ENCODE results near the gene PRR22. TPM values are rescaled to one million over a fixed set of nuclear protein-coding genes. Genes with fewer than 3 reads are reported as not detected.

PRR22 gene
- polyA plus RNA-seq, 1 experiment, result 0.16 TPM

DNA sequence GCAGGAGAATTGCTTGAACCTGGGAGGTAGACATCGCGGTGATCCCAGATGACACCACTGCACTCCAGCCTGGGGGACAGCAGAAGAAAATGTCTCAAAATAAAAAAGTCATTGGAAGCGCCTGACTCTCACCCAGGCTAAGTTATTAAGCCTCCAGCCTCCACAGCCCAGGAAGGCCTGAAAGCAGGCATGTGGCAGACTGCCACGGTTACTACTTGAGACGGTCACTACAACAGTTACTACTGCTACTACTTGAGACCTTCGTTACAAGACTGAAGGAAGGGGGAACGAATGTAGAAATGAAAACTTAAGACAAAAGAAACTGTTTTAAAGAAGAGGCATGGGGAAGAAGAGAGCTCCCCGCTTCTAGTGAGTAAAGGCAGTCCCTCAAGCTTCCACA lies 9.6 kb downstream of the PRR22 start:
- TF ChIP-seq, protein P1, sequence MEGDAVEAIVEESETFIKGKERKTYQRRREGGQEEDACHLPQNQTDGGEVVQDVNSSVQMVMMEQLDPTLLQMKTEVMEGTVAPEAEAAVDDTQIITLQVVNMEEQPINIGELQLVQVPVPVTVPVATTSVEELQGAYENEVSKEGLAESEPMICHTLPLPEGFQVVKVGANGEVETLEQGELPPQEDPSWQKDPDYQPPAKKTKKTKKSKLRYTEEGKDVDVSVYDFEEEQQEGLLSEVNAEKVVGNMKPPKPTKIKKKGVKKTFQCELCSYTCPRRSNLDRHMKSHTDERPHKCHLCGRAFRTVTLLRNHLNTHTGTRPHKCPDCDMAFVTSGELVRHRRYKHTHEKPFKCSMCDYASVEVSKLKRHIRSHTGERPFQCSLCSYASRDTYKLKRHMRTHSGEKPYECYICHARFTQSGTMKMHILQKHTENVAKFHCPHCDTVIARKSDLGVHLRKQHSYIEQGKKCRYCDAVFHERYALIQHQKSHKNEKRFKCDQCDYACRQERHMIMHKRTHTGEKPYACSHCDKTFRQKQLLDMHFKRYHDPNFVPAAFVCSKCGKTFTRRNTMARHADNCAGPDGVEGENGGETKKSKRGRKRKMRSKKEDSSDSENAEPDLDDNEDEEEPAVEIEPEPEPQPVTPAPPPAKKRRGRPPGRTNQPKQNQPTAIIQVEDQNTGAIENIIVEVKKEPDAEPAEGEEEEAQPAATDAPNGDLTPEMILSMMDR (IDR thresholded peaks at IDR 0.05; ENCODE audit: low read depth, low read length), result no peak
- Histone ChIP-seq H3K27ac (ENCODE audit: low read depth, low read length) (no peak overlapping the region), H3K9me3 (ENCODE audit: control insufficient read depth, insufficient read depth, low read length) (no peaks in the 10 kb centered on the region; the same call in 1 of the 2 replicates), H3K27me3 (ENCODE audit: control insufficient read depth, insufficient read depth, low read length) (peaks cover 4% of the 10 kb centered on the region), H3K4me3 (ENCODE audit: low read depth, low read length) (no peak overlapping the region)
- ChIA-PET POLR2A (interaction anchor here (0.6 kb wide), 1 partner anchor 55 kb away, joined by 5 read pairs; the partner anchor contains the start of genes CATSPERD and LONP1), CTCF (interaction anchor here (1.0 to 2.3 kb wide), 3 partner anchors 19 to 29 kb away, joined by 3 to 29 read pairs (median 10); no protein-coding TSS in a partner anchor)
- no peak for DNase-seq (ENCODE audit: low read depth, low spot score)

DNA sequence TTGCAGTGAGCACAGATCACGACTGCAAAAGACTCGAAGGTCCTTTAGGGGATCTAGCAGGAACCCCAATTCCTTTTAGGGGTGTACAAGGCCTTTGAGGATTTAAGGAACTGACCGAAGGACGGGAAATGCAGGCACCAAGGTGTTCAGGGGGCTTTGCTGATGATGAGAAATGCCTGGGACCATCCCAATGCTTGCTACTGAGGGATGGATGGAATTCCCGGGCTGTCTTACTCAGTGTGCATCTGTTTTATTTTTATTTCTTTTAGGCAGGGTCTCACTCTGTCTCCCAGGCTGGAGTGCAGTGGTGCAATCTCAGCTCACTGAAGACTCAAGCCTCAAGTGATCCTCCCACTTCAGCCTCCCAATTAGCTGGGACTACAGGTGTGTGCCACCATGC lies 11.3 kb downstream of the PRR22 start:
- POLR2A ChIA-PET, result no interaction called here
- H3K27ac ChIP-seq (ENCODE audit: low read depth, low read length), result no peak overlapping the region
- CTCF ChIA-PET, result interaction anchor here (0.6 to 2.3 kb wide), 6 partner anchors 10 to 274 kb away, joined by 3 to 29 read pairs (median 6); partner anchors contain the start of gene PRR22
- H3K27me3 ChIP-seq (ENCODE audit: control insufficient read depth, insufficient read depth, low read length), result peaks cover 4% of the 10 kb centered on the region
- TF ChIP-seq, protein P1 (IDR thresholded peaks at IDR 0.05; ENCODE audit: low read depth, low read length), result no peak
- H3K4me3 ChIP-seq (ENCODE audit: low read depth, low read length), result no peak overlapping the region
- DNase-seq (ENCODE audit: low read depth, low spot score), result no peak
- no peaks in the 10 kb centered on the region; the same call in 1 of the 2 replicates for H3K9me3 ChIP-seq (ENCODE audit: control insufficient read depth, insufficient read depth, low read length)

DNA sequence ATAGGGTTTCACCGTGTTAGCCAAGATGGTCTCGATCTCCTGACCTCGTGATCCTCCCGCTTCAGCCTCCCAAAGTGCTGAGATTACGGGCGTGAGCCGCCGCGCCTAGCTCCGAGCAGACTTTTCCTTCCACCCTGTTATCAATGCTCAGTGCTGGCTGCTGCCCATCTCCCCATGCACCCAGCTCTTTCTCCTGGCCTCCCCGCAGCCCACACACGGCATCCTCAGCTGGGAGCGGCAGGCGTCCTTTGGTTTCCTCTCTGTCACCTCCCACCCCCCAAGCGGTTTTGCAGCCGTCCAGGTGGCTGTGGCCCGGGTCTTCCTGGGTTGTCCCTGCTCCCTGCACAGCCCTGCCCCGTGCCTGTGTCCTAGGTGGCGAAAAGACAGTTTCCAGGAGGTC lies 12.1 kb downstream of the PRR22 start:
- no peaks in the 10 kb centered on the region; the same call in 1 of the 2 replicates for H3K9me3 ChIP-seq (ENCODE audit: control insufficient read depth, insufficient read depth, low read length)
- H3K27me3 ChIP-seq (ENCODE audit: control insufficient read depth, insufficient read depth, low read length), result peaks cover 4% of the 10 kb centered on the region
- CTCF ChIA-PET, result interaction anchor here (0.7 to 0.9 kb wide), 2 partner anchors 212 to 275 kb away, joined by 3 to 10 read pairs; no protein-coding TSS in a partner anchor
- H3K4me3 ChIP-seq (ENCODE audit: low read depth, low read length), result no peak overlapping the region
- no peak for DNase-seq (ENCODE audit: low read depth, low spot score)
- no peak overlapping the region for H3K27ac ChIP-seq (ENCODE audit: low read depth, low read length)
- POLR2A ChIA-PET, result no interaction called here
- TF ChIP-seq, protein P1 (IDR thresholded peaks at IDR 0.05; ENCODE audit: low read depth, low read length), result no peak

DNA sequence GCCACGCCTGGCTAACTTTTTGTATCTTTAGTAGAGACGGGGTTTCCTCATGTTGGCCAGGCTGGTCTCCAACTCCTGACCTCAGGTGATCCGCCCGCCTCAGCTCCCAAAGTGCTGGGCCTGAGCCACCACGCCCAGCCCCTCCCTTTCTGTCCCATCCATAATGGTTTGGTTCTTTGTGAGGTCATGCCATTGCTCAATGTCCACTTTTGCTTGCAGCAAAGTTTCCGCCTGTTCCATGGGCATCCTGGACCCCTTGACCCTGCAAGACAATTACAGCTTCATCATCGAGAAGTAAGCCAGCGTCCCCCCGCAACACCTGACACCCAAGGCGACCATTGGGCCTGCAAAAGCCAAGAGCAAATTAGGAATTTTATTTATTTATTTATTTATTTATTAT lies 16.6 kb downstream of the PRR22 start:
- H3K9me3 ChIP-seq (ENCODE audit: control insufficient read depth, insufficient read depth, low read length), result no peaks in the 10 kb centered on the region; the same call in 1 of the 2 replicates
- CTCF ChIA-PET, result no interaction called here
- H3K4me3 ChIP-seq (ENCODE audit: low read depth, low read length), result no peak overlapping the region
- TF ChIP-seq, protein P1 (IDR thresholded peaks at IDR 0.05; ENCODE audit: low read depth, low read length), result no peak
- H3K27ac ChIP-seq (ENCODE audit: low read depth, low read length), result no peak overlapping the region
- H3K27me3 ChIP-seq (ENCODE audit: control insufficient read depth, insufficient read depth, low read length), result no peaks in the 10 kb centered on the region
- POLR2A ChIA-PET, result no interaction called here
- DNase-seq (ENCODE audit: low read depth, low spot score), result no peak

DNA sequence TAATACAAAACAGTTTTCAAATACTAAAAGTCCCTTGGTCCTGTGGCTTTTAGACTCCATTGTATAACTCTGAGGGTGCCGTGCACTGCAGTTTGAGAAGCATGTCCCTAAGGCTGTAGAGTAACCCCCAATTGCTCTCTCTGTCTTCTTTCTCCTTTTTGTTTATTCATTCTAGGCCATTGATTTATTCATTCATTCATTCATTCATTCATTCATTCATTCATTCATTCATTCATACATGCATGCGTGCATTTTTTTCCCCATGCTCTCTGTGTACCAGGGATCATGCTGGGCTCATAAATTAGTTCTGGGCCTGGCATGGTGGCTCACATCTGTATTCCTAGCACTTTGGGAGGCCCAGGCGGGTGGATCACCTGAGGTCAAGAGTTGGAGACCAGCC lies 19.3 kb downstream of the PRR22 start:
- POLR2A ChIA-PET, result no interaction called here
- no peaks in the 10 kb centered on the region for H3K27me3 ChIP-seq (ENCODE audit: control insufficient read depth, insufficient read depth, low read length)
- CTCF ChIA-PET, result no interaction called here
- no peak overlapping the region for H3K27ac ChIP-seq (ENCODE audit: low read depth, low read length)
- no peak for DNase-seq (ENCODE audit: low read depth, low spot score)
- H3K4me3 ChIP-seq (ENCODE audit: low read depth, low read length), result no peak overlapping the region
- H3K9me3 ChIP-seq (ENCODE audit: control insufficient read depth, insufficient read depth, low read length), result no peaks in the 10 kb centered on the region; the same call in 1 of the 2 replicates
- TF ChIP-seq, protein P1 (IDR thresholded peaks at IDR 0.05; ENCODE audit: low read depth, low read length), result no peak
